H1 (cell line): ENCODE measurements around the gene KIF21A. TPM values are rescaled to one million over a fixed set of nuclear protein-coding genes. Genes with fewer than 3 reads are reported as not detected.

Source experiments
- HDAC6 ChIP-seq: IDR thresholded peaks from one replicate; pipeline ENCODE4 v1.7.1; 2012; ENCODE audit warnings: low read depth, mild to moderate bottlenecking, inconsistent platforms, low read length, moderate library complexity
- polyA plus RNA-seq, 7 experiments: library from polyadenylated mRNA; depleted of rRNA in 3 of 7; stranded (reverse) in 5 of 7; unstranded in 2 of 7; fragments of >200 nt in 5 of 7; fragments of 200-250 nt in 2 of 7; gene quantifications; 1 replicate in 5 of 7; 2 replicates in 1 of 7; 4 replicates in 1 of 7; pipeline versions ENCODE4 v1.2.1 to v1.2.3, GENCODE V29; 2011 to 2013; ENCODE audit warnings: missing spikeins in 2 of 7, mixed read lengths in 2 of 7
- total RNA-seq: library from RNA; stranded (reverse); fragmentation: NEBNext Ultra II Directional; extraction: Animal tissue kit (Norgen Biotek cat#: 25700); gene quantifications from 2 replicates; pipeline ENCODE4 v1.2.1, GENCODE V29; 2021
- TF ChIP-seq, protein P1 (sequence below), 3 experiments: IDR thresholded peaks; 1 replicate in 2 of 3; 2 replicates in 1 of 3; pipeline versions ENCODE4 v1.5.1 to v1.6.1; 2011; ENCODE audit warnings: low read length in 3 of 3, mild to moderate bottlenecking in 3 of 3, inconsistent platforms in 2 of 3, low read depth in 1 of 3, moderate library complexity in 1 of 3; ENCODE audit not compliant: insufficient read depth in 1 of 3; ENCODE audit errors: control extremely low read depth in 1 of 3
- TF ChIP-seq, protein P2 (sequence below): fragments of 300-600 bp; sonication (generic); IDR thresholded peaks from 2 replicates; pipeline ENCODE4 v1.7.1; 2012; ENCODE audit warnings: low read length, moderate library complexity, mild to moderate bottlenecking, inconsistent platforms; ENCODE audit not compliant: insufficient replicate concordance

Gene KIF21A
- total and polyA plus RNA-seq, 2 of the 8 experiments (the other 6 are each of a cell fraction or from before 2014, with no cell fraction given): 10.0 to 26.0 TPM

DNA sequence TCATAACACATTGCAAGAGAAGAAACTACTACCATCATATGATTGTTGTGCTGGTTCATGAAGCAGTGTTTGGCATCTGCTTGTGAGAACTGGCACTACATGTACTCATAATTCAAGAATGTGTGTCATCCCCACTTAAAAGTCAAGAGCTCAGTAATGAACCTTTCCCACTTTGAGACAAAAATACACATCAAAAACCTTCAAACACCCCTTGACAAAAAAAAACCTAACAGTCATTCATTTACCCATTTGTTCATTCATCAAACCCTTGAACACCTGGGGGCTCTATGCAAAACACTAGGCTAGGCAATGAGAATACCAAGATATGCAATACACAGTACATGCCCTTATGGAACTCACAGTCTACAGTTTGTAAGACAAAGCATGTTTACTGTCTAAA, 40.0 kb downstream of the KIF21A start (continued):
- TF ChIP-seq, protein P1, sequence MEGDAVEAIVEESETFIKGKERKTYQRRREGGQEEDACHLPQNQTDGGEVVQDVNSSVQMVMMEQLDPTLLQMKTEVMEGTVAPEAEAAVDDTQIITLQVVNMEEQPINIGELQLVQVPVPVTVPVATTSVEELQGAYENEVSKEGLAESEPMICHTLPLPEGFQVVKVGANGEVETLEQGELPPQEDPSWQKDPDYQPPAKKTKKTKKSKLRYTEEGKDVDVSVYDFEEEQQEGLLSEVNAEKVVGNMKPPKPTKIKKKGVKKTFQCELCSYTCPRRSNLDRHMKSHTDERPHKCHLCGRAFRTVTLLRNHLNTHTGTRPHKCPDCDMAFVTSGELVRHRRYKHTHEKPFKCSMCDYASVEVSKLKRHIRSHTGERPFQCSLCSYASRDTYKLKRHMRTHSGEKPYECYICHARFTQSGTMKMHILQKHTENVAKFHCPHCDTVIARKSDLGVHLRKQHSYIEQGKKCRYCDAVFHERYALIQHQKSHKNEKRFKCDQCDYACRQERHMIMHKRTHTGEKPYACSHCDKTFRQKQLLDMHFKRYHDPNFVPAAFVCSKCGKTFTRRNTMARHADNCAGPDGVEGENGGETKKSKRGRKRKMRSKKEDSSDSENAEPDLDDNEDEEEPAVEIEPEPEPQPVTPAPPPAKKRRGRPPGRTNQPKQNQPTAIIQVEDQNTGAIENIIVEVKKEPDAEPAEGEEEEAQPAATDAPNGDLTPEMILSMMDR (IDR thresholded peaks at IDR 0.05; ENCODE audit: control extremely low read depth in 1 of 3, insufficient read depth in 1 of 3, low read depth in 1 of 3, low read length in 3 of 3): no peak
- TF ChIP-seq HDAC6: no peak
- TF ChIP-seq, protein P2, sequence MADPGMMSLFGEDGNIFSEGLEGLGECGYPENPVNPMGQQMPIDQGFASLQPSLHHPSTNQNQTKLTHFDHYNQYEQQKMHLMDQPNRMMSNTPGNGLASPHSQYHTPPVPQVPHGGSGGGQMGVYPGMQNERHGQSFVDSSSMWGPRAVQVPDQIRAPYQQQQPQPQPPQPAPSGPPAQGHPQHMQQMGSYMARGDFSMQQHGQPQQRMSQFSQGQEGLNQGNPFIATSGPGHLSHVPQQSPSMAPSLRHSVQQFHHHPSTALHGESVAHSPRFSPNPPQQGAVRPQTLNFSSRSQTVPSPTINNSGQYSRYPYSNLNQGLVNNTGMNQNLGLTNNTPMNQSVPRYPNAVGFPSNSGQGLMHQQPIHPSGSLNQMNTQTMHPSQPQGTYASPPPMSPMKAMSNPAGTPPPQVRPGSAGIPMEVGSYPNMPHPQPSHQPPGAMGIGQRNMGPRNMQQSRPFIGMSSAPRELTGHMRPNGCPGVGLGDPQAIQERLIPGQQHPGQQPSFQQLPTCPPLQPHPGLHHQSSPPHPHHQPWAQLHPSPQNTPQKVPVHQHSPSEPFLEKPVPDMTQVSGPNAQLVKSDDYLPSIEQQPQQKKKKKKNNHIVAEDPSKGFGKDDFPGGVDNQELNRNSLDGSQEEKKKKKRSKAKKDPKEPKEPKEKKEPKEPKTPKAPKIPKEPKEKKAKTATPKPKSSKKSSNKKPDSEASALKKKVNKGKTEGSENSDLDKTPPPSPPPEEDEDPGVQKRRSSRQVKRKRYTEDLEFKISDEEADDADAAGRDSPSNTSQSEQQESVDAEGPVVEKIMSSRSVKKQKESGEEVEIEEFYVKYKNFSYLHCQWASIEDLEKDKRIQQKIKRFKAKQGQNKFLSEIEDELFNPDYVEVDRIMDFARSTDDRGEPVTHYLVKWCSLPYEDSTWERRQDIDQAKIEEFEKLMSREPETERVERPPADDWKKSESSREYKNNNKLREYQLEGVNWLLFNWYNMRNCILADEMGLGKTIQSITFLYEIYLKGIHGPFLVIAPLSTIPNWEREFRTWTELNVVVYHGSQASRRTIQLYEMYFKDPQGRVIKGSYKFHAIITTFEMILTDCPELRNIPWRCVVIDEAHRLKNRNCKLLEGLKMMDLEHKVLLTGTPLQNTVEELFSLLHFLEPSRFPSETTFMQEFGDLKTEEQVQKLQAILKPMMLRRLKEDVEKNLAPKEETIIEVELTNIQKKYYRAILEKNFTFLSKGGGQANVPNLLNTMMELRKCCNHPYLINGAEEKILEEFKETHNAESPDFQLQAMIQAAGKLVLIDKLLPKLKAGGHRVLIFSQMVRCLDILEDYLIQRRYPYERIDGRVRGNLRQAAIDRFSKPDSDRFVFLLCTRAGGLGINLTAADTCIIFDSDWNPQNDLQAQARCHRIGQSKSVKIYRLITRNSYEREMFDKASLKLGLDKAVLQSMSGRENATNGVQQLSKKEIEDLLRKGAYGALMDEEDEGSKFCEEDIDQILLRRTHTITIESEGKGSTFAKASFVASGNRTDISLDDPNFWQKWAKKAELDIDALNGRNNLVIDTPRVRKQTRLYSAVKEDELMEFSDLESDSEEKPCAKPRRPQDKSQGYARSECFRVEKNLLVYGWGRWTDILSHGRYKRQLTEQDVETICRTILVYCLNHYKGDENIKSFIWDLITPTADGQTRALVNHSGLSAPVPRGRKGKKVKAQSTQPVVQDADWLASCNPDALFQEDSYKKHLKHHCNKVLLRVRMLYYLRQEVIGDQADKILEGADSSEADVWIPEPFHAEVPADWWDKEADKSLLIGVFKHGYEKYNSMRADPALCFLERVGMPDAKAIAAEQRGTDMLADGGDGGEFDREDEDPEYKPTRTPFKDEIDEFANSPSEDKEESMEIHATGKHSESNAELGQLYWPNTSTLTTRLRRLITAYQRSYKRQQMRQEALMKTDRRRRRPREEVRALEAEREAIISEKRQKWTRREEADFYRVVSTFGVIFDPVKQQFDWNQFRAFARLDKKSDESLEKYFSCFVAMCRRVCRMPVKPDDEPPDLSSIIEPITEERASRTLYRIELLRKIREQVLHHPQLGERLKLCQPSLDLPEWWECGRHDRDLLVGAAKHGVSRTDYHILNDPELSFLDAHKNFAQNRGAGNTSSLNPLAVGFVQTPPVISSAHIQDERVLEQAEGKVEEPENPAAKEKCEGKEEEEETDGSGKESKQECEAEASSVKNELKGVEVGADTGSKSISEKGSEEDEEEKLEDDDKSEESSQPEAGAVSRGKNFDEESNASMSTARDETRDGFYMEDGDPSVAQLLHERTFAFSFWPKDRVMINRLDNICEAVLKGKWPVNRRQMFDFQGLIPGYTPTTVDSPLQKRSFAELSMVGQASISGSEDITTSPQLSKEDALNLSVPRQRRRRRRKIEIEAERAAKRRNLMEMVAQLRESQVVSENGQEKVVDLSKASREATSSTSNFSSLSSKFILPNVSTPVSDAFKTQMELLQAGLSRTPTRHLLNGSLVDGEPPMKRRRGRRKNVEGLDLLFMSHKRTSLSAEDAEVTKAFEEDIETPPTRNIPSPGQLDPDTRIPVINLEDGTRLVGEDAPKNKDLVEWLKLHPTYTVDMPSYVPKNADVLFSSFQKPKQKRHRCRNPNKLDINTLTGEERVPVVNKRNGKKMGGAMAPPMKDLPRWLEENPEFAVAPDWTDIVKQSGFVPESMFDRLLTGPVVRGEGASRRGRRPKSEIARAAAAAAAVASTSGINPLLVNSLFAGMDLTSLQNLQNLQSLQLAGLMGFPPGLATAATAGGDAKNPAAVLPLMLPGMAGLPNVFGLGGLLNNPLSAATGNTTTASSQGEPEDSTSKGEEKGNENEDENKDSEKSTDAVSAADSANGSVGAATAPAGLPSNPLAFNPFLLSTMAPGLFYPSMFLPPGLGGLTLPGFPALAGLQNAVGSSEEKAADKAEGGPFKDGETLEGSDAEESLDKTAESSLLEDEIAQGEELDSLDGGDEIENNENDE: no peak
